HG02938 (cell line): ENCODE results near the gene GOLGA6L1.
"Not testable (repeated sequence)": the region's sequence is repeated elsewhere in the genome, so short reads cannot be mapped to it uniquely, and the experiment has no call there.

ENCODE experiments used
- ATAC-seq: cut with Tn5 transposase; IDR thresholded peaks from one replicate; pipeline ENCODE4 v1.9.1; 2021; ENCODE audit warnings: mild to moderate bottlenecking, moderate library complexity; ENCODE audit not compliant: unreplicated experiment

GOLGA6L1 gene

GRCh38 chr15:23136722-23137121 lies at the start of gene GOLGA6L1:
TSS of gene GOLGA6L1 (minus strand) at chr15:23136822. CDS start at chr15:23136731, 91 bp downstream.
- ATAC-seq = not testable (repeated sequence)

DNA sequence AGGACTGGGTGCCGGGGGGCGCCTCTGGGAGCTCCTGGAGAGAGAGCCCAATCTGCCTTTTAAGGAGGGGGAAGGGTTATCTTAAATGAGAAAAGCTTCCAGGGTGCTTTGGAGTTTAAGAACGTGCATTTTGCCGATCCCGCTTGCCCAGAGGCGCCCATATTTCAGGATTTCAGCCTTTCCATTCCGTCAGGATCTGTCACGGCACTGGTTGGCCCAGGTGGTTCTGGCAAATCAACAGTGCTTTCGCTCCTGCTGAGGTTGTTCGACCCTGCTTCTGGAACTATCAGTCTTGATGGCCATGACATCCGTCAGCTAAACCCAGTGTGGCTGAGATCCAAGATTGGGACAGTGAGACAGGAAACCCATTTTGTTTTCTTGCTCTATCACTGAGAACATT lies 44.6 kb upstream of the GOLGA6L1 start:
- ATAC-seq = not testable (repeated sequence)

GRCh38 chr15:23180547-23180927 lies 43.9 kb upstream of the GOLGA6L1 start:
- ATAC-seq = not testable (repeated sequence)

DNA sequence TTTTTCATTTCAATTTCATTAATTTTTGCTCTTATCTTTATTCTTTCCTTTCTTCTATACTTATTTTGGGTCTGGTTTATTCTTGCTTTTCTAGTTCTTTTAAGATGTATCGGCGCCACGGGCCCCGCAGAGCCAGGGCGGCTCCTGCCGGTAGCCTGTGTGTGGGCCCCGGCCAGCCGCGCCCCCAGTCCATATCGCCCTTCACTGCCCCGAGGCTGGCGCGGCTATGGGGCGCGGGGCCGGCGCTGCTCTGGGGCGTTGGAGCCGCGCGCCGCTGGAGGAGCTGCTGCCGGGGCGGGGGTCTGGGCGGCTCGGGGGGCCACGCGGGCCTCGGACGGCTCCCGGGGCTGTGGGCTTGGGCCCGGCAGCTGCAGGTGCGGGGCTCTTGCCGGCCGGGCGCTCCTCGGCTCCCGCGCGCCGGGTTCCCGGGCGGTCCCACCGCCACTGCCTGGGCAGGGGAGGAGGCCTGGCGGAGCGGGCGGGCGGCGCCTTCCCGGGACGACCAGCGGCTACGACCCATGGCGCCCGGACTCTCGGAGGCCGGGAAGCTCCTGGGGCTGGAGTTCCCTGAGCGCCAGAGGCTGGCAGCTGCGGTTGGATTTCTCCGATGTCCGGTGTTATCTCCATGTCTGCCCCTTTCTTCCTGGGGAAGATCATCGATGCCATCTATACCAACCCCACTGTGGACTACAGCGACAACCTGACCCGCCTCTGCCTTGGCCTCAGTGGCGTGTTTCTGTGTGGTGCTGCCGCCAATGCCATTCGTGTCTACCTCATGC lies 43.3 kb upstream of the GOLGA6L1 start:
- ATAC-seq = not testable (repeated sequence)

GRCh38 chr15:23176683-23177082 lies 40.1 kb upstream of the GOLGA6L1 start:
- not testable (repeated sequence) for ATAC-seq

DNA sequence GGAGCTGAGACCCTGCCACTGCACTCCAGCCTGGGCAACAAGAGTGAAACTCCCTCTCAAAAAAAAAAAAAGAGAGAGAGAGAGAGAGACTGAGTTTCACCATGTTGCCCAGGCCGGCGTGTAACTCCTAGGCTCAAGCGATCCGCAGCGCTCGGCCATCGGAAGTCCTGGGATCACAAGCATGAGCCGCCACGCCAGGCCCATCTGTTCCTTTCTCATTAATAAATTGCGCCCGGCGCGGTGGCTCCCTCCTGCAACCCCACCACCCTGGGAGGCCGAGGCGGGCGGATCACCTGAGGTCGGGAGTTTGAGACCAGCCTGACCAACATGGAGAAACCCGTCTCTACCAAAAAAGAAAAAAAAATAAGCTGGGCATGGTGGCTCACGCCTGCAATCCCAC lies 39.0 kb upstream of the GOLGA6L1 start:
- not testable (repeated sequence) for ATAC-seq

- not testable (repeated sequence) for ATAC-seq
These were observed 38.1 kb upstream of the GOLGA6L1 start for GRCh38 chr15:23174609-23175140.

GRCh38 chr15:23132787-23133186 lies 3.8 kb downstream of the GOLGA6L1 start:
- not testable (repeated sequence) for ATAC-seq

- ATAC-seq = no peak
These were observed 18.4 kb downstream of the GOLGA6L1 start for GRCh38 chr15:23118208-23118607.

- no peak for ATAC-seq
These were observed 40.8 kb downstream of the GOLGA6L1 start for GRCh38 chr15:23095796-23096195.

DNA sequence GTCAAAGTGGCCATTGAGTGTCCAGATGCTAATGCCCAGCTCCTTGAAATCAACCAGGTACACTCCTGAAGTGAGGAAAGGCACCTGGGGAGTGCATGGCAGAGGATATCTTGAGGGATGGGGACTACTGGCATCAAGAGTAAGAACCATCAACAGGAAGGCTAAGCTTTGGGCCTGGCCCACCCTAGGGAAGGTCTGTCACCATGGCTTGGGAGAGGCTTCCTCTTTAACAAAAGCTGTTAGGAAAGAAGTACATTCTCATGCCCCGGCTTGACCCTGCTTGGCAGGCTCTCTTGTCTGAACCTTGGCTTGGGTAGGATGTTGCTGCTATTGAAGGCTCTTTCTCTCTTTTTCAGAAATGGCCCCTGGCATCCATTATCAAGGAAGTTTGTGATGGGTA lies 53.5 kb downstream of the GOLGA6L1 start:
- no peak for ATAC-seq

DNA sequence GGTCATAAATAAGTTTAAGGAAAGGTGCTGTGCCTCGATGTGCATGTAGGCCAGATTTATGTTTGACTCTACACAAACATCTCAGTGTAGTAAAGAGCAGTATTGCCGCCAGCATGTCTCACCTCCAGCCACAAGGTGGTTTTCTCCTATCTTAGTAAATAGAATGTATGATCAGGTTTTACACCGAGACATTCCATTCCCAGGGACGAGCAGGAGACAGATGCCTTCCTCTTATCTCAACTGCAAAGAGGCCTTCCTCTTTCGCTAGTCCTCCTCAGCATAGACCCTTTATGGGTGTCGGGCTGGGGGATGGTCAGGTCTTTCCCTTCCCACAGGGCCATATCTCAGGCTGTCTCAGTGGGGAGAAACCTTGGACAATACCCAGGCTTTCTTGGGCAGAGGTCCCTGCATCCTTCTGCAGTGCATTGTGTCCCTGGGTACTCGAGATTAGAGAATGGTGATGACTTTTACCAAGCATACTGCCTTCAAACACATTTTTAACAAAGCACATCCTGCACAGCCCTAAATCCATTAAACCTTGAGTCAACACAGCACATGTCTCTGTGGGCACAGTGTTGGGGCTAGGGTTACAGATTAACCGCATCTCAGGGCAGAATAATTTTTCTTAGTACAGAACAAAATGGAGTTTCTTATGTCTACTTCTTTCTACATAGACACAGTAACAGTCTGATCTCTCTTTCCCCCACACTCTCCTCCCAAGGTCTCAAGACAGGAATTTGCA lies 54.5 kb downstream of the GOLGA6L1 start:
- not testable (repeated sequence) for ATAC-seq

DNA sequence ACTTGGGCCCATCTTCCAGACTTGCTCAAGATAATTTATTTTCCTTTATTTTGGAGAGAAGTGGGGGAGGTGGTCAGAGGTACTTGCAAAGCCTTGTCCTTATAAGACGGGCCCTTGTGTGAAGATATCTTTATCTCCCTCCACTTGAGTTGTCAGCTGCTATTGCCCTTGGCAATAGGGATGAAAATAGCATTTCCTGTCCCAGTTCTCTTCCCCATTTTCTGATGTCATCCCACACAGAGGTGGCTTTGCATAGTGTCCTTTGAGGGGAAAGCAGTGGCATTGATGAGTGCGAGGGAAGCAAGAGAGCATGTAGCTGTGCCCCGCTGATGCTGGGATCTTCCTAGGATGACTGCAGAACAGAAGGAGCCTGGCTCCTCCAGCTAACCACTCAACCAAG lies 55.4 kb downstream of the GOLGA6L1 start:
- ATAC-seq = no peak

DNA sequence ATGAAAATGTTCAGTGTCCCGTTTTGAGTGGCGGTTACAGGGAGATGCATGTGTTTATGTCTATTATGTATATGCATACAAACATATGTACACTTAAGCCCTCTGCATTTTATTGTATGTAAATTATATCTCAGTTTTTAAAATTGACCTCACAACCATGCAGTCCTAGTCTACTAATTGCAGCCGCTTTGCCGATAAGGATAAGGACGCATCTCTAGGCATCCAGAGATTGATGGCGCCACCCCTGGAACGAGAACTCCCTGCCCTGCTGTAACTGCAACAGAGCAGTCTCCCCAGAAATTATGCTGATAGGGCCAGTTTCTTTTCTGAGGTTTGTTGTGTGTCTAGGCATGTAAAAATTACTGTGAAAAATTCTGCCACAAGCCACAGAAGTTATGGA lies 56.9 kb downstream of the GOLGA6L1 start:
- ATAC-seq = no peak
